Neural progenitor cell (in vitro differentiated cells): ENCODE measurements around the gene OR7E24.

Experiments used
- CTCF ChIP-seq: fragments of 200-600 bp; sonication (generic); IDR thresholded peaks from 2 replicates; pipeline ENCODE4 v1.5.1; 2017; ENCODE audit warnings: antibody characterized with exemption, mild to moderate bottlenecking
- EZH2 ChIP-seq: fragments of 200-600 bp; sonication (generic); IDR thresholded peaks from 2 replicates; pipeline ENCODE4 v1.6.1; 2017; ENCODE audit warnings: antibody characterized with exemption, mild to moderate bottlenecking, moderate library complexity

DNA sequence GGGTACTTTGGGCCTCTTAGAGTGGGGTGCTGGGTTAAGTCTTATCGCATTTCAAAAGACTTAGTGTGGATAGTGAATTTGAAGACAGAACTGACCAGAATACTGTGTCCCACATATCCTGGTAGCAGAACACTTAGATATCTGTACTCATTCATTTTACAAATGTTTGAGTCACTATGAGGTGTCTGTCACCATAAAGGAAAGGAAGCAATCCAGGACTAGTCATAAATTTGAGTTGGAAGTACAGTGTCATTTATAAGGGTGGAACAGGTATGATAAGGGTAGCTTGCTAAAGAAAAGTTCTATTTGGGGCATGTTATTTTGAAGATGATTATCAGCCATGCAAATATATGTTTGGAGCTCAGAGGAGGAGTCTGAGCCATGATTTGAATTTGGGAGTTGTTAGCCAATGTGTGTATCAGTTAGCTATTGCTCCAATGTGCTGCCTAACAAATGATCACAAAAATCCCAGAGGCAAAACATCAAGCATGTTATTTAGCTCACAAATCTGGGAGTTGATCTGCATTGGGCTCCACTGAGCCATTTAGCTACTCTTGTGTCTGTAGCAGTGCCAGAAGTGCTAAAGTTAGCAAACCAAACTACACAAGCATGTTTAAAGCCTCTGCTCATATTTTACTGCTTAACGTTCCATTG lies 38.6 kb downstream of the OR7E24 start:
- TF ChIP-seq EZH2, result no peak
- TF ChIP-seq CTCF, result no peak
